HL-60 (cell line): ENCODE measurements around the gene MRPL57.

Experiments
- GABPA ChIP-seq: IDR thresholded peaks from 2 replicates; pipeline ENCODE4 v1.6.1; 2012; ENCODE audit warnings: low read depth
- POLR2AphosphoS5 ChIP-seq: IDR thresholded peaks from 2 replicates; pipeline ENCODE4 v1.6.1; 2012; ENCODE audit warnings: low read depth
- TF ChIP-seq, protein P1 (sequence below): IDR thresholded peaks from one replicate; pipeline ENCODE4 v1.5.1; 2011; ENCODE audit warnings: low read length, control low read depth, inconsistent platforms; ENCODE audit not compliant: insufficient read depth
- TF ChIP-seq, protein P2 (sequence below): IDR thresholded peaks from 2 replicates; pipeline ENCODE4 v1.6.1; 2012; ENCODE audit warnings: low read depth; ENCODE audit not compliant: insufficient replicate concordance

DNA sequence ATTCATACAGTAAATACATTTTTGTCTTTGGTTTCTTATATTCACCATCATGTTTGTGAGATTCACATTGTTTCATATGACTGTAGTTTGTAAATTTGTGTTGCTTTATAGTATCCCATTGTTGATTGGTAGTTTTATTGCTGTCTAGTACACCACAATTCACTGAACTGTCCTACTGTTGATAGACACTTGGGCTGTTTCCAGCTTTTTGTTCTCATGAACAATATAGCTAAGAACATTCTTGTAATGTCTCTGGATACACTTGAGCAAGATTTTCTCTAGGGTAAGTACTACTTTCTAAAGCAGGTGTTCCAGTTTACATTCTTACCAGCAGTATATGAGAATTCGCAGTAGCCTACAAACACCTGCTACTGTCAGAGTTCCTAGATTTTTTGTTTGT lies 37.9 kb upstream of the MRPL57 start:
- TF ChIP-seq, protein P1, sequence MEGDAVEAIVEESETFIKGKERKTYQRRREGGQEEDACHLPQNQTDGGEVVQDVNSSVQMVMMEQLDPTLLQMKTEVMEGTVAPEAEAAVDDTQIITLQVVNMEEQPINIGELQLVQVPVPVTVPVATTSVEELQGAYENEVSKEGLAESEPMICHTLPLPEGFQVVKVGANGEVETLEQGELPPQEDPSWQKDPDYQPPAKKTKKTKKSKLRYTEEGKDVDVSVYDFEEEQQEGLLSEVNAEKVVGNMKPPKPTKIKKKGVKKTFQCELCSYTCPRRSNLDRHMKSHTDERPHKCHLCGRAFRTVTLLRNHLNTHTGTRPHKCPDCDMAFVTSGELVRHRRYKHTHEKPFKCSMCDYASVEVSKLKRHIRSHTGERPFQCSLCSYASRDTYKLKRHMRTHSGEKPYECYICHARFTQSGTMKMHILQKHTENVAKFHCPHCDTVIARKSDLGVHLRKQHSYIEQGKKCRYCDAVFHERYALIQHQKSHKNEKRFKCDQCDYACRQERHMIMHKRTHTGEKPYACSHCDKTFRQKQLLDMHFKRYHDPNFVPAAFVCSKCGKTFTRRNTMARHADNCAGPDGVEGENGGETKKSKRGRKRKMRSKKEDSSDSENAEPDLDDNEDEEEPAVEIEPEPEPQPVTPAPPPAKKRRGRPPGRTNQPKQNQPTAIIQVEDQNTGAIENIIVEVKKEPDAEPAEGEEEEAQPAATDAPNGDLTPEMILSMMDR: no peak
- no peak for TF ChIP-seq GABPA
- TF ChIP-seq, protein P2, sequence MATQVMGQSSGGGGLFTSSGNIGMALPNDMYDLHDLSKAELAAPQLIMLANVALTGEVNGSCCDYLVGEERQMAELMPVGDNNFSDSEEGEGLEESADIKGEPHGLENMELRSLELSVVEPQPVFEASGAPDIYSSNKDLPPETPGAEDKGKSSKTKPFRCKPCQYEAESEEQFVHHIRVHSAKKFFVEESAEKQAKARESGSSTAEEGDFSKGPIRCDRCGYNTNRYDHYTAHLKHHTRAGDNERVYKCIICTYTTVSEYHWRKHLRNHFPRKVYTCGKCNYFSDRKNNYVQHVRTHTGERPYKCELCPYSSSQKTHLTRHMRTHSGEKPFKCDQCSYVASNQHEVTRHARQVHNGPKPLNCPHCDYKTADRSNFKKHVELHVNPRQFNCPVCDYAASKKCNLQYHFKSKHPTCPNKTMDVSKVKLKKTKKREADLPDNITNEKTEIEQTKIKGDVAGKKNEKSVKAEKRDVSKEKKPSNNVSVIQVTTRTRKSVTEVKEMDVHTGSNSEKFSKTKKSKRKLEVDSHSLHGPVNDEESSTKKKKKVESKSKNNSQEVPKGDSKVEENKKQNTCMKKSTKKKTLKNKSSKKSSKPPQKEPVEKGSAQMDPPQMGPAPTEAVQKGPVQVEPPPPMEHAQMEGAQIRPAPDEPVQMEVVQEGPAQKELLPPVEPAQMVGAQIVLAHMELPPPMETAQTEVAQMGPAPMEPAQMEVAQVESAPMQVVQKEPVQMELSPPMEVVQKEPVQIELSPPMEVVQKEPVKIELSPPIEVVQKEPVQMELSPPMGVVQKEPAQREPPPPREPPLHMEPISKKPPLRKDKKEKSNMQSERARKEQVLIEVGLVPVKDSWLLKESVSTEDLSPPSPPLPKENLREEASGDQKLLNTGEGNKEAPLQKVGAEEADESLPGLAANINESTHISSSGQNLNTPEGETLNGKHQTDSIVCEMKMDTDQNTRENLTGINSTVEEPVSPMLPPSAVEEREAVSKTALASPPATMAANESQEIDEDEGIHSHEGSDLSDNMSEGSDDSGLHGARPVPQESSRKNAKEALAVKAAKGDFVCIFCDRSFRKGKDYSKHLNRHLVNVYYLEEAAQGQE: no peak
- TF ChIP-seq POLR2AphosphoS5: no peak
